Endothelial cell of umbilical vein (primary cell): ENCODE data around the gene XPNPEP2. TPM values are rescaled to one million over a fixed set of nuclear protein-coding genes. Genes with fewer than 3 reads are reported as not detected.

Experiments used
- BruUV-seq: library from RNA; stranded (reverse); fragments of 400-500 nt; replicated peaks from 2 replicates; lab custom pipeline; 2021; lab: Mats Ljungman, UMichigan
- CTCF ChIA-PET: fragments of 300-600, 350-600 bp; sonication (Branson Sonifier 250); formaldehyde crosslinking; loops from one replicate; lab custom pipeline; 2021; ENCODE audit warnings: antibody characterized with exemption, inconsistent platforms; lab: Charles Lee
- POLR2A ChIA-PET: fragments of 300-600, 350-600 bp; sonication (Branson Sonifier 250); formaldehyde crosslinking; loops from one replicate; lab custom pipeline; 2021; ENCODE audit warnings: antibody characterized with exemption, inconsistent platforms; lab: Charles Lee
- DNase-seq: peaks from one replicate; pipeline ENCODE4 v3.0.0-alpha.2; 2011; ENCODE audit warnings: low read depth, low spot score
- FAIRE-seq: peaks from 2 replicates; lab custom pipeline; 2011; peaks lifted over from hg19 to GRCh38; lab: Jason Lieb, UNC
- H2AFZ ChIP-seq: 2 replicates; pipeline ENCODE4 v1.6.0; 2012; ENCODE audit warnings: low read depth, low read length, control low read depth, inconsistent platforms
- H3K27ac ChIP-seq: 2 replicates; pipeline ENCODE4 v1.5.1; 2011; ENCODE audit warnings: low read depth, mild to moderate bottlenecking, control low read depth, low read length, moderate library complexity; ENCODE audit not compliant: insufficient read depth
- H3K27me3 ChIP-seq, 2 experiments: 2 replicates each; pipeline versions ENCODE4 v1.6.0 to v1.6.1; 2011; ENCODE audit warnings: low read length in 2 of 2, mixed read lengths in 1 of 2; ENCODE audit not compliant: control insufficient read depth in 2 of 2, insufficient read depth in 2 of 2
- H3K36me3 ChIP-seq, 2 experiments: 2 replicates in 1 of 2; 3 replicates in 1 of 2; pipeline ENCODE4 v1.5.1; 2011; ENCODE audit warnings: low read length in 2 of 2, mild to moderate bottlenecking in 1 of 2, moderate library complexity in 1 of 2; ENCODE audit not compliant: control insufficient read depth in 2 of 2, insufficient read depth in 2 of 2; ENCODE audit errors: extremely low read depth in 1 of 2
- H3K4me1 ChIP-seq: 3 replicates; pipeline ENCODE4 v1.5.1; 2011; ENCODE audit warnings: mild to moderate bottlenecking, low read length; ENCODE audit not compliant: control insufficient read depth, insufficient read depth; ENCODE audit errors: extremely low read depth
- H3K4me2 ChIP-seq: 2 replicates; pipeline ENCODE4 v1.6.1; 2011; ENCODE audit warnings: low read length, control low read depth, mixed read lengths; ENCODE audit not compliant: insufficient read depth
- H3K4me3 ChIP-seq, 3 experiments: fragments of 200-600 bp in 1 of 3; sonication (generic), shearing (Covaris generic) in 1 of 3; replicated peaks in 1 of 3; 2 replicates each; pipeline ENCODE4 v1.5.1; 2011 to 2016; ENCODE audit warnings: control low read depth in 3 of 3, low read length in 3 of 3, mild to moderate bottlenecking in 2 of 3, inconsistent platforms in 1 of 3, low read depth in 1 of 3, moderate library complexity in 1 of 3; ENCODE audit not compliant: insufficient read depth in 1 of 3
- H3K79me2 ChIP-seq: 2 replicates; pipeline ENCODE4 v1.6.0; 2012; ENCODE audit warnings: low read length, inconsistent platforms; ENCODE audit not compliant: control insufficient read depth, insufficient read depth
- H3K9ac ChIP-seq: replicated peaks from 2 replicates; pipeline ENCODE3; 2011; ENCODE audit warnings: low read length, control low read depth; ENCODE audit not compliant: insufficient read depth; ENCODE audit errors: extremely low read depth
- H3K9me1 ChIP-seq: replicated peaks from 3 replicates; pipeline ENCODE4 v1.6.0; 2011; ENCODE audit warnings: mild to moderate bottlenecking, low read length; ENCODE audit not compliant: control insufficient read depth, insufficient read depth; ENCODE audit errors: extremely low read depth
- H3K9me3 ChIP-seq: replicated peaks from 2 replicates; pipeline ENCODE4 v1.5.1; 2012; ENCODE audit warnings: low read length, inconsistent platforms; ENCODE audit not compliant: control insufficient read depth, insufficient read depth
- H4K20me1 ChIP-seq: replicated peaks from 2 replicates; pipeline ENCODE3; 2011; ENCODE audit warnings: mild to moderate bottlenecking, low read length; ENCODE audit not compliant: control insufficient read depth, insufficient read depth; ENCODE audit errors: extremely low read depth
- CTCF ChIP-seq, 2 donors: IDR thresholded peaks; 1 replicate in 1 of 2; 2 replicates in 1 of 2; pipeline ENCODE4 v1.5.1; 2011; ENCODE audit warnings: low read length in 2 of 2, mild to moderate bottlenecking in 2 of 2, moderate library complexity in 2 of 2, control low read depth in 1 of 2, inconsistent platforms in 1 of 2, low read depth in 1 of 2; ENCODE audit not compliant: insufficient read depth in 1 of 2; ENCODE audit errors: extremely low read depth in 1 of 2
- EZH2 ChIP-seq: IDR thresholded peaks from 2 replicates; pipeline ENCODE4 v1.6.1; 2012; ENCODE audit warnings: borderline replicate concordance, low read depth, mild to moderate bottlenecking, moderate library complexity, low read length, inconsistent platforms; ENCODE audit not compliant: severe bottlenecking
- FOS ChIP-seq: IDR thresholded peaks from 2 replicates; pipeline ENCODE4 v1.6.1; 2011; ENCODE audit warnings: mild to moderate bottlenecking, low read length, moderate library complexity, borderline replicate concordance; ENCODE audit not compliant: insufficient read depth
- GATA2 ChIP-seq: IDR thresholded peaks from 2 replicates; pipeline ENCODE4 v1.7.0; 2011; ENCODE audit warnings: low read depth, mild to moderate bottlenecking, moderate library complexity, mixed read lengths, low read length; ENCODE audit not compliant: insufficient read length, insufficient read depth
- JUN ChIP-seq: IDR thresholded peaks from 2 replicates; pipeline ENCODE4 v1.6.1; 2011; ENCODE audit warnings: borderline replicate concordance, low read depth; ENCODE audit not compliant: insufficient read length, insufficient read depth
- MAX ChIP-seq: IDR thresholded peaks from 2 replicates; pipeline ENCODE4 v1.6.1; 2011; ENCODE audit not compliant: insufficient read depth, insufficient read length
- MYC ChIP-seq: IDR thresholded peaks from one replicate; pipeline ENCODE4 v1.6.1; 2011; ENCODE audit warnings: mild to moderate bottlenecking, low read depth, low read length
- POLR2A ChIP-seq: IDR thresholded peaks from 2 replicates; pipeline ENCODE4 v1.6.1; 2012; ENCODE audit warnings: low read depth, mild to moderate bottlenecking, control low read depth, low read length
- POLR2AphosphoS5 ChIP-seq: IDR thresholded peaks from 2 replicates; pipeline ENCODE4 v1.6.1; 2012; ENCODE audit warnings: low read depth, mild to moderate bottlenecking, control low read depth, low read length, moderate library complexity; ENCODE audit not compliant: insufficient read depth
- dilution Hi-C: fragments of 300-500 bp; cut with MboI; formaldehyde crosslinking; loops from one replicate; pipeline ENCODE4 v1.15.0; 2019; ENCODE audit warnings: low sequenced_read_pairs; ENCODE audit not compliant: extremely low pct_ligation_motif_present
- intact Hi-C: fragments of 100-400 bp; cut with micrococcal nuclease; formaldehyde crosslinking; loops from one replicate; pipeline ENCODE4 v1.10.0; 2022
- polyA plus RNA-seq, 4 experiments: library from polyadenylated mRNA; depleted of rRNA in 3 of 4; stranded (reverse) in 3 of 4; unstranded in 1 of 4; fragments of >200 nt; gene quantifications; 2 replicates each; pipeline versions ENCODE4 v1.2.1 to v1.2.3, GENCODE V29; 2011 to 2012; ENCODE audit warnings: missing spikeins in 1 of 4
- total RNA-seq: library from RNA; stranded (reverse); gene quantifications from 2 replicates; pipeline ENCODE4 v1.2.3, GENCODE V29; 2021

The XPNPEP2 gene
- total and polyA plus RNA-seq, 2 donors (not counting 3 experiments of a cell fraction or from before 2014, with no cell fraction given), result 0.04 TPM; not detected in 1

- Histone ChIP-seq H3K27ac (no peak overlapping the region), H3K4me1 (no peaks in the 10 kb centered on the region), H3K36me3 (no peaks in the 10 kb centered on the region), H3K27me3 (no peaks in the 10 kb centered on the region), H3K9ac (no peak overlapping the region), H3K4me3 (no peak overlapping the region), H4K20me1 (no peaks in the 10 kb centered on the region), H3K9me1 (no peaks in the 10 kb centered on the region), H3K9me3 (no peaks in the 10 kb centered on the region), H3K4me2 (no peak overlapping the region), H2AFZ (no peak overlapping the region), H3K79me2 (no peaks in the 10 kb centered on the region)
- intact Hi-C loops, result no loop called here
- no peak for DNase-seq
- dilution Hi-C loops, result no loop called here
- no TSS peak for BruUV-seq
- FAIRE-seq, result no peak
- ChIA-PET CTCF (no interaction called here), POLR2A (no interaction called here)
- TF ChIP-seq CTCF (IDR thresholded peaks at IDR 0.05; ENCODE audit: extremely low read depth in 1 of 2, insufficient read depth in 1 of 2, low read depth in 1 of 2, low read length in 2 of 2) (no peak), MAX (no peak), FOS (no peak), MYC (no peak), GATA2 (no peak), POLR2AphosphoS5 (no peak), JUN (no peak), EZH2 (no peak), POLR2A (no peak)
These were observed 6.1 kb downstream of the XPNPEP2 start for GRCh38 chrX:129744861-129745321.
